ENCODE results near the gene HYAL1.

The HYAL1 gene

DNA sequence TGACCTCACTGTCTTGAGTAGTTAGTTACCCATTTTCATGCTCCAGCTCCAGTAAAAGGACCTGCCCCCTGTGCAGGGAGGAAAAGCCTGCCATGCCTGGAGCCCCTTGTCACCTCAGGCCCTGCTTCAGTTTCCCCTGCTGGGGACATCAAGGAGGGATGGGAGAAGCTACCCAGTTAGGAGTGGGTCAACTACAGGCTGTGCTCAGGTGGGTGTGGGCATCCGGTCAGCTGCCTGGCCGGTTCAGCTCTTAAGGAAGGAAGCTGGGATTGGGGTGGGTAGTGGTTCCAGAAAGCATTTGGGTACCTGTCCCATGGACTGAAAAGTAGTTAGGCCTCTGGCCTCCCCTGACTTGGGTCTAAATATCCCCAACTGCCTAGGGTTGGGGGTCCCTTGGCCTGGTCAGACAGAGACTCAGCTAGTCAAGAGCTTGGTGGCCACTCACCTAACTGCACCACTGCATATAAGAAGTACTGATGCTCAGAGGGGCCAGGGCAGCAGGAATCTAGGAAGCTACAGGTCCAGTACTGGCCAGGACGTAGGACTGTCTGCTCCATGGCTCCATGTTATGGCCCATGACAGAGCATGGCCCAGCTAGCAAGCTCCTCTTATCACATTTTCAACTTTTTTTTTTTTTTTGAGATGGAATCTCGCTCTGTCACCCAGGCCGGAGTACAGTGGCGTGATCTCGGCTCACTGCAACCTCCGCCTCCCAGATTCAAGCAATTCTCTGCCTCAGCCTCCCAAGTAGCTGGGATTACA, 23.9 kb downstream of the HYAL1 start (continued):
- TF ChIP-seq, protein P1, sequence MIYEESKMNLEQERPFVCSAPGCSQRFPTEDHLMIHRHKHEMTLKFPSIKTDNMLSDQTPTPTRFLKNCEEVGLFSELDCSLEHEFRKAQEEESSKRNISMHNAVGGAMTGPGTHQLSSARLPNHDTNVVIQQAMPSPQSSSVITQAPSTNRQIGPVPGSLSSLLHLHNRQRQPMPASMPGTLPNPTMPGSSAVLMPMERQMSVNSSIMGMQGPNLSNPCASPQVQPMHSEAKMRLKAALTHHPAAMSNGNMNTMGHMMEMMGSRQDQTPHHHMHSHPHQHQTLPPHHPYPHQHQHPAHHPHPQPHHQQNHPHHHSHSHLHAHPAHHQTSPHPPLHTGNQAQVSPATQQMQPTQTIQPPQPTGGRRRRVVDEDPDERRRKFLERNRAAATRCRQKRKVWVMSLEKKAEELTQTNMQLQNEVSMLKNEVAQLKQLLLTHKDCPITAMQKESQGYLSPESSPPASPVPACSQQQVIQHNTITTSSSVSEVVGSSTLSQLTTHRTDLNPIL (CRISPR knock-in tag; IDR thresholded peaks at IDR 0.05; ENCODE audit: low read depth) = no peak

DNA sequence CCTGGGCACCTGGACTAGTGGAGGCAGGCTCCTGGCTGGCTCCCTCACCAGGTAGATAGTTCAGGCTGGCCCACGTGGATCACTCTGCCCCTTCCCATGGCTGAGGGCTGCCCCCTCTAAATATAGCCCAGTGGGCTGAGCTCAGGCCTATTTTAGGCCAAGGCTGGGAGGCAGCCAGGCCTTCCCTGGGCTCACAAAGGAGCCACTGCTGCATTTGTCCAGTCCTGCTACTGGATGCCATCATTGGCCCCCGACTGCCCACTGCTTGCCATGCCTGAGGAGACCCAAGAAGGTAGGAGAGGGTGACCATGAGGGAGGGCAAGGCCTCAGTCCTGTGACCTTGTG, 24.5 kb downstream of the HYAL1 start, which contains the start of gene LSMEM2:
LSMEM2 (plus strand) TSS at position 208 of the 345 bp plus-strand sequence; CDS start at position 235, 27 bp downstream.
- TF ChIP-seq ZNF70 (CRISPR knock-in tag; IDR thresholded peaks at IDR 0.05) (no peak), ZFP3 (CRISPR knock-in tag; IDR thresholded peaks at IDR 0.05) (no peak), ZFP30 (CRISPR knock-in tag; IDR thresholded peaks at IDR 0.05) (no peak), PPARA (CRISPR knock-in tag; IDR thresholded peaks at IDR 0.05; ENCODE audit: borderline replicate concordance) (no peak), GLIS3 (CRISPR knock-in tag; IDR thresholded peaks at IDR 0.05) (no peak), CSDC2 (CRISPR knock-in tag; IDR thresholded peaks at IDR 0.05) (no peak), TOX (CRISPR knock-in tag; IDR thresholded peaks at IDR 0.05; ENCODE audit: borderline replicate concordance) (no peak), BACH2 (CRISPR knock-in tag; IDR thresholded peaks at IDR 0.05; ENCODE audit: borderline replicate concordance) (no peak), TCF4 (CRISPR knock-in tag; IDR thresholded peaks at IDR 0.05; ENCODE audit: borderline replicate concordance) (no peak), ZNF565 (CRISPR knock-in tag; conservative IDR thresholded peaks at IDR 0.05; ENCODE audit: low read depth) (no peak)
- ATAC-seq = no peak

DNA sequence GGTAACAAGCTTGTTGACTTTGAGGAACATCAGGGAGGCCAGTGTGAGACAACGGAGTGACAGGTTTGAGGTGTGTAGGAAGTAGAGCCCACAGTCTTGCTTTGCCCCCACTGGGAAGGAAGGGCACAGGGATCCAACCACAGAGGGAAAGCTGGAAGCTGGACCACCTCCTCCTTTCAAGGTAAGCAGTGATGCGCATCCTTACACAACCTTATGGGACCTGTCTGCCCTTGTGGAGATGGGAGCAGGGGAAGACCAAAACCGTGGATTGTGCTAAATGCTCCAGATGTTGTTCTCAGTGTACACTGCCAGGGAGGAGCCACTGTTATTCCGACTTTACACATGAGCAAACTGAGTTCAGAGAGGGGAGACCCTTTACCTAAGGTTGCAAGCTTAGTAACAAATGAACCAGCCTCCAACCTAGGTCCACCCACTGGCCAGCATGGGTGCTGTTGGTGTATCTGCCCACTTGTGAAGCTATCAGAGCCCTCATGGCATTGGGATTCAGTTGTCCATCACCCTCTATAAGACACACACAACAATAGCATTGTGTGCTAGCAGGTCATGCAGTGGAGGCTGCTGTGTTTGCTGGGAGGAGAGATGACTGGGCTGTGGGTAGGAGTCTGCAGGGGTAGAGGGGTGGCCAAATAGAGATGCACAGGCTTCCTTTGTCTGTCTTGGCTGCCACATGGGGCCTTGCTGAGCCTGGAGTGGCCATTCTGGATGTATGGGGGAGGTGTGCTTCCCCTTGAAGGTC, 25.1 kb downstream of the HYAL1 start:
- ATAC-seq = no peak
- TF ChIP-seq ZNF565 (CRISPR knock-in tag; conservative IDR thresholded peaks at IDR 0.05; ENCODE audit: low read depth) = no peak
- no peak for TF ChIP-seq ZC3H10 (CRISPR knock-in tag; IDR thresholded peaks at IDR 0.05)
- TF ChIP-seq RARB (CRISPR knock-in tag; IDR thresholded peaks at IDR 0.05) = no peak
- TF ChIP-seq BACH2 (CRISPR knock-in tag; IDR thresholded peaks at IDR 0.05; ENCODE audit: borderline replicate concordance) = no peak
- no peak for TF ChIP-seq ZNF70 (CRISPR knock-in tag; IDR thresholded peaks at IDR 0.05)
- TF ChIP-seq, protein P2, sequence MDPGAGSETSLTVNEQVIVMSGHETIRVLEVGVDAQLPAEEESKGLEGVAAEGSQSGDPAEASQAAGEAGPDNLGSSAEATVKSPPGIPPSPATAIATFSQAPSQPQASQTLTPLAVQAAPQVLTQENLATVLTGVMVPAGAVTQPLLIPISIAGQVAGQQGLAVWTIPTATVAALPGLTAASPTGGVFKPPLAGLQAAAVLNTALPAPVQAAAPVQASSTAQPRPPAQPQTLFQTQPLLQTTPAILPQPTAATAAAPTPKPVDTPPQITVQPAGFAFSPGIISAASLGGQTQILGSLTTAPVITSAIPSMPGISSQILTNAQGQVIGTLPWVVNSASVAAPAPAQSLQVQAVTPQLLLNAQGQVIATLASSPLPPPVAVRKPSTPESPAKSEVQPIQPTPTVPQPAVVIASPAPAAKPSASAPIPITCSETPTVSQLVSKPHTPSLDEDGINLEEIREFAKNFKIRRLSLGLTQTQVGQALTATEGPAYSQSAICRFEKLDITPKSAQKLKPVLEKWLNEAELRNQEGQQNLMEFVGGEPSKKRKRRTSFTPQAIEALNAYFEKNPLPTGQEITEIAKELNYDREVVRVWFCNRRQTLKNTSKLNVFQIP (CRISPR knock-in tag; IDR thresholded peaks at IDR 0.05; ENCODE audit: borderline replicate concordance, low read depth) = no peak
- TF ChIP-seq GLIS3 (CRISPR knock-in tag; IDR thresholded peaks at IDR 0.05) = no peak
- no peak for TF ChIP-seq ZFP30 (CRISPR knock-in tag; IDR thresholded peaks at IDR 0.05)

DNA sequence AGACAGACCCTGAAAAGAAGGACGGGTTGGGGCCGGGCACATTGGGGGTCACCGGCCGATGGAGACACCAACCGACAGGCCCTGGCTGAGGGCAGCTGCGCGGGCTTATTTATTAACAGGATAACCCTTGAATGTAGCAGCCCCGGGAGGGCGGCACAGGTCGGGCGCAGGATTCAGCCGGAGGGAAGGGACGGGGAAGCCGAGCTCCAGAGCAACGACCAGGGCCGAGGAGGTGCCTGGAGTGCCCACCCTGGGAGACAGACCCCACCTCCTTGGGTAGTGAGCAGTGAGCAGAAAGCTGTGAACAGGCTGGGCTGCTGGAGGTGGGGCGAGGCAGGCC, 26.6 kb downstream of the HYAL1 start:
- no peak for ATAC-seq
- TF ChIP-seq, protein P3, sequence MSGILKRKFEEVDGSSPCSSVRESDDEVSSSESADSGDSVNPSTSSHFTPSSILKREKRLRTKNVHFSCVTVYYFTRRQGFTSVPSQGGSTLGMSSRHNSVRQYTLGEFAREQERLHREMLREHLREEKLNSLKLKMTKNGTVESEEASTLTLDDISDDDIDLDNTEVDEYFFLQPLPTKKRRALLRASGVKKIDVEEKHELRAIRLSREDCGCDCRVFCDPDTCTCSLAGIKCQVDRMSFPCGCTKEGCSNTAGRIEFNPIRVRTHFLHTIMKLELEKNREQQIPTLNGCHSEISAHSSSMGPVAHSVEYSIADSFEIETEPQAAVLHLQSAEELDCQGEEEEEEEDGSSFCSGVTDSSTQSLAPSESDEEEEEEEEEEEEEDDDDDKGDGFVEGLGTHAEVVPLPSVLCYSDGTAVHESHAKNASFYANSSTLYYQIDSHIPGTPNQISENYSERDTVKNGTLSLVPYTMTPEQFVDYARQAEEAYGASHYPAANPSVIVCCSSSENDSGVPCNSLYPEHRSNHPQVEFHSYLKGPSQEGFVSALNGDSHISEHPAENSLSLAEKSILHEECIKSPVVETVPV (CRISPR knock-in tag; IDR thresholded peaks at IDR 0.05) = no peak
- TF ChIP-seq ESRRG (CRISPR knock-in tag; IDR thresholded peaks at IDR 0.05) (no peak), TCF4 (CRISPR knock-in tag; IDR thresholded peaks at IDR 0.05; ENCODE audit: borderline replicate concordance) (no peak), GLIS3 (CRISPR knock-in tag; IDR thresholded peaks at IDR 0.05) (no peak), CSDC2 (CRISPR knock-in tag; IDR thresholded peaks at IDR 0.05) (no peak), ZNF8 (CRISPR knock-in tag; IDR thresholded peaks at IDR 0.05) (no peak), TOX (CRISPR knock-in tag; IDR thresholded peaks at IDR 0.05; ENCODE audit: borderline replicate concordance) (no peak), ISL1 (CRISPR knock-in tag; IDR thresholded peaks at IDR 0.05) (no peak), BACH2 (CRISPR knock-in tag; IDR thresholded peaks at IDR 0.05; ENCODE audit: borderline replicate concordance) (no peak), ZNF70 (CRISPR knock-in tag; IDR thresholded peaks at IDR 0.05) (no peak), OSR1 (CRISPR knock-in tag; IDR thresholded peaks at IDR 0.05) (no peak)
- TF ChIP-seq, protein P2 (CRISPR knock-in tag; IDR thresholded peaks at IDR 0.05; ENCODE audit: borderline replicate concordance, low read depth) = no peak
- TF ChIP-seq, protein P4, sequence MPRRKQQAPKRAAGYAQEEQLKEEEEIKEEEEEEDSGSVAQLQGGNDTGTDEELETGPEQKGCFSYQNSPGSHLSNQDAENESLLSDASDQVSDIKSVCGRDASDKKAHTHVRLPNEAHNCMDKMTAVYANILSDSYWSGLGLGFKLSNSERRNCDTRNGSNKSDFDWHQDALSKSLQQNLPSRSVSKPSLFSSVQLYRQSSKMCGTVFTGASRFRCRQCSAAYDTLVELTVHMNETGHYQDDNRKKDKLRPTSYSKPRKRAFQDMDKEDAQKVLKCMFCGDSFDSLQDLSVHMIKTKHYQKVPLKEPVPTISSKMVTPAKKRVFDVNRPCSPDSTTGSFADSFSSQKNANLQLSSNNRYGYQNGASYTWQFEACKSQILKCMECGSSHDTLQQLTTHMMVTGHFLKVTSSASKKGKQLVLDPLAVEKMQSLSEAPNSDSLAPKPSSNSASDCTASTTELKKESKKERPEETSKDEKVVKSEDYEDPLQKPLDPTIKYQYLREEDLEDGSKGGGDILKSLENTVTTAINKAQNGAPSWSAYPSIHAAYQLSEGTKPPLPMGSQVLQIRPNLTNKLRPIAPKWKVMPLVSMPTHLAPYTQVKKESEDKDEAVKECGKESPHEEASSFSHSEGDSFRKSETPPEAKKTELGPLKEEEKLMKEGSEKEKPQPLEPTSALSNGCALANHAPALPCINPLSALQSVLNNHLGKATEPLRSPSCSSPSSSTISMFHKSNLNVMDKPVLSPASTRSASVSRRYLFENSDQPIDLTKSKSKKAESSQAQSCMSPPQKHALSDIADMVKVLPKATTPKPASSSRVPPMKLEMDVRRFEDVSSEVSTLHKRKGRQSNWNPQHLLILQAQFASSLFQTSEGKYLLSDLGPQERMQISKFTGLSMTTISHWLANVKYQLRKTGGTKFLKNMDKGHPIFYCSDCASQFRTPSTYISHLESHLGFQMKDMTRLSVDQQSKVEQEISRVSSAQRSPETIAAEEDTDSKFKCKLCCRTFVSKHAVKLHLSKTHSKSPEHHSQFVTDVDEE (CRISPR knock-in tag; IDR thresholded peaks at IDR 0.05) = no peak
